Measurements from ENCODE around the gene POU4F1. TPM values are rescaled to one million over a fixed set of nuclear protein-coding genes. Genes with fewer than 3 reads are reported as not detected.
"Not testable (repeated sequence)": the region's sequence is repeated elsewhere in the genome, so short reads cannot be mapped to it uniquely, and the experiment has no call there.

Gene POU4F1
- total RNA-seq = not detected
- long read RNA-seq = 0 reads

GRCh38 chr13:78603240-78603957 is at the start of gene POU4F1:
TSS of gene POU4F1 (minus strand) at chr13:78603552. CDS start at chr13:78603326, 226 bp downstream.
- Histone ChIP-seq H3K4me3 (peak within 1 kb of the TSS; percentile 37), H3K9me3 (no peaks in the 10 kb centered on the region), H3K4me1 (peaks cover 25% of the 10 kb centered on the region), H3K27me3 (peaks cover 91% of the 10 kb centered on the region), H3K27ac (no peak within 1 kb of the TSS), H3K36me3 (no peaks in the 10 kb centered on the region)
- ATAC-seq = peak; percentile 52
- no peak for TF ChIP-seq CTCF (IDR thresholded peaks at IDR 0.05)
- no peak for DNase-seq
- intact Hi-C loops (cut with DNase I) = no loop called here

GRCh38 chr13:78652651-78653050 is 49.3 kb upstream of the POU4F1 start:
- no peak overlapping the region for H3K27ac ChIP-seq
- no peak overlapping the region for H3K4me3 ChIP-seq
- H3K27me3 ChIP-seq = no peaks in the 10 kb centered on the region
- TF ChIP-seq CTCF (IDR thresholded peaks at IDR 0.05) = no peak
- peaks cover 19% of the 10 kb centered on the region for H3K4me1 ChIP-seq
- ATAC-seq (no peak), DNase-seq (no peak)
- H3K36me3 ChIP-seq = no peaks in the 10 kb centered on the region
- intact Hi-C loops (cut with DNase I) = no loop called here
- H3K9me3 ChIP-seq = no peaks in the 10 kb centered on the region

GRCh38 chr13:78650717-78651083 is 47.3 kb upstream of the POU4F1 start:
- no peak for DNase-seq
- no peak for ATAC-seq
- intact Hi-C loops (cut with DNase I) = no loop called here
- H3K27me3 ChIP-seq = no peaks in the 10 kb centered on the region
- H3K9me3 ChIP-seq = no peaks in the 10 kb centered on the region
- peaks cover 15% of the 10 kb centered on the region for H3K4me1 ChIP-seq
- no peak overlapping the region for H3K4me3 ChIP-seq
- H3K27ac ChIP-seq = no peak overlapping the region
- H3K36me3 ChIP-seq = no peaks in the 10 kb centered on the region
- TF ChIP-seq CTCF (IDR thresholded peaks at IDR 0.05) = no peak

- Histone ChIP-seq H3K4me1 (peaks cover 15% of the 10 kb centered on the region), H3K9me3 (no peaks in the 10 kb centered on the region), H3K27ac (no peak overlapping the region), H3K36me3 (no peaks in the 10 kb centered on the region), H3K4me3 (no peak overlapping the region), H3K27me3 (no peaks in the 10 kb centered on the region)
- no peak for TF ChIP-seq CTCF (IDR thresholded peaks at IDR 0.05)
- ATAC-seq (no peak), DNase-seq (no peak)
- intact Hi-C loops (cut with DNase I) = no loop called here
Observed at GRCh38 chr13:78649997-78650716, 46.8 kb upstream of the POU4F1 start.

- H3K36me3 ChIP-seq; DNase-seq; intact Hi-C loops (cut with DNase I); H3K9me3 ChIP-seq; ATAC-seq; H3K27ac ChIP-seq; H3K27me3 ChIP-seq; H3K4me3 ChIP-seq: not testable (repeated sequence)
- peaks cover 15% of the 10 kb centered on the region for H3K4me1 ChIP-seq
Observed at GRCh38 chr13:78647109-78647678, 43.8 kb upstream of the POU4F1 start.

- no peak overlapping the region for H3K27ac ChIP-seq
- no peak for DNase-seq
- TF ChIP-seq CTCF (IDR thresholded peaks at IDR 0.05) = no peak
- no peak overlapping the region for H3K4me3 ChIP-seq
- intact Hi-C loops (cut with DNase I) = no loop called here
- no peak for ATAC-seq
- no peaks in the 10 kb centered on the region for H3K27me3 ChIP-seq
- no peaks in the 10 kb centered on the region for H3K9me3 ChIP-seq
- no peaks in the 10 kb centered on the region for H3K4me1 ChIP-seq
- peaks cover 52% of the 10 kb centered on the region for H3K36me3 ChIP-seq
Observed at GRCh38 chr13:78638216-78638615, 34.9 kb upstream of the POU4F1 start.

Measured in upper lobe of right lung (tissue), 1 donor.